Ascending aorta (tissue), 2 donors: ENCODE results near the gene PSENEN. TPM values are rescaled to one million over a fixed set of nuclear protein-coding genes. Genes with fewer than 3 reads are reported as not detected.
"Not testable (repeated sequence)": the region's sequence is repeated elsewhere in the genome, so short reads cannot be mapped to it uniquely, and the experiment has no call there.

ENCODE experiments used
- DNase-seq, 2 donors: peaks; one replicate each; pipeline ENCODE4 v3.0.0-alpha.2; 2019; ENCODE audit warnings: low spot score in 2 of 2
- H3K27ac ChIP-seq, 2 donors: fragments of 200-600 bp; sonication (generic); one replicate each; pipeline ENCODE4 v1.5.1; 2016 to 2017; ENCODE audit warnings: mild to moderate bottlenecking in 1 of 2
- H3K27me3 ChIP-seq: fragments of 200-600 bp; sonication (generic); one replicate; pipeline ENCODE4 v1.5.1; 2017
- H3K36me3 ChIP-seq, 2 donors: fragments of 200-600 bp; sonication (generic); one replicate each; pipeline ENCODE4 v1.5.1; 2016
- H3K4me1 ChIP-seq, 2 donors: fragments of 200-600 bp; sonication (generic); one replicate each; pipeline ENCODE4 v1.5.1; 2016 to 2017; ENCODE audit warnings: mild to moderate bottlenecking in 1 of 2
- H3K4me3 ChIP-seq, 2 donors: fragments of 200-600 bp; sonication (generic); one replicate each; pipeline ENCODE4 v1.5.1; 2016 to 2017; ENCODE audit warnings: mild to moderate bottlenecking in 1 of 2
- H3K9me3 ChIP-seq, 2 donors: fragments of 200-600 bp; sonication (generic); one replicate each; pipeline ENCODE4 v1.5.1; 2016
- intact Hi-C: fragments of 100-400 bp; cut with DNase I; formaldehyde crosslinking; loops from one replicate; pipeline ENCODE4 v1.15.1; 2023
- total RNA-seq: library from RNA; depleted of rRNA; stranded (reverse); fragments of >200 nt; gene quantifications from one replicate; pipeline ENCODE4 v1.1.0, GENCODE V29; 2016
- TF ChIP-seq, protein P1 (sequence below), 3 experiments: fragments of 200-600 bp in 2 of 3; fragments of 450-650 bp in 1 of 3; sonication (generic) in 2 of 3; IDR thresholded peaks; one replicate each; pipeline ENCODE4 v1.5.1; 2016 to 2019; ENCODE audit warnings: antibody characterized with exemption in 3 of 3, mild to moderate bottlenecking in 1 of 3, moderate library complexity in 1 of 3

Gene PSENEN
- total RNA-seq, 1 donor from 2014 or later = 110 TPM

DNA sequence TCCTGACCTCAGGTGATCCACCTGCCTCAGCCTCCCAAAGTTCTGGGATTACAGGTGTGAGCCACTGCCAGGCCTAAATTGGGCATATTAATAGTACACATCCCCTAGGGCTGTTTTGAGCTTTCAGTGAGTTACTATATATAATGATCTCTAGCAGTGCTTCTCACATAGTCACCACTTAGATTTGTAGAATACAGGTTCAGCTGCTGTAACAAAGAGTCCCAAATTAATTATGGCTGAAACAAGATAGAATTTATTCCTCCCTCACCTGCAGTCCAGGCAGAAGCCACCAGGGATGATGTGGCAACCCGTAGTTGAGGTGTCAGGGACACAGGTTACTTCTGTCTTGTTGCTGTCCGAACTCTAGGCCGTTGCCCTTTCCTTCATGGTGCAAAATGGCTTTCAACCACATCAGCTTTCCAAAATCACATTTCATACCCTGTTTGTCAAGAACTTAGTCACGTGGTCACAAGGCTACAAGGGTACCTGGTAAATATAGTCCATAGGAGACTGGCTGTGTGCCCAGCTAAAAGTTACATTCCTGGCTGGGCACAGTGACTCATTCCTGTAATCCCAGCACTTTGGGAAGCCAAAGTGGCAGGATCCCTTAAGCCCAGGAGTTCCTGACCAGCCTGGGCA lies 15.4 kb downstream of the PSENEN start:
- Histone ChIP-seq H3K36me3 (peaks cover 28 to 34% of the 10 kb centered on the region in 2 donors), H3K4me3 (no peak overlapping the region), H3K9me3 (no peaks in the 10 kb centered on the region), H3K27ac (no peak overlapping the region), H3K4me1 (peaks cover 6 to 12% of the 10 kb centered on the region in 2 donors), H3K27me3 (no peaks in the 10 kb centered on the region)
- TF ChIP-seq, protein P1, sequence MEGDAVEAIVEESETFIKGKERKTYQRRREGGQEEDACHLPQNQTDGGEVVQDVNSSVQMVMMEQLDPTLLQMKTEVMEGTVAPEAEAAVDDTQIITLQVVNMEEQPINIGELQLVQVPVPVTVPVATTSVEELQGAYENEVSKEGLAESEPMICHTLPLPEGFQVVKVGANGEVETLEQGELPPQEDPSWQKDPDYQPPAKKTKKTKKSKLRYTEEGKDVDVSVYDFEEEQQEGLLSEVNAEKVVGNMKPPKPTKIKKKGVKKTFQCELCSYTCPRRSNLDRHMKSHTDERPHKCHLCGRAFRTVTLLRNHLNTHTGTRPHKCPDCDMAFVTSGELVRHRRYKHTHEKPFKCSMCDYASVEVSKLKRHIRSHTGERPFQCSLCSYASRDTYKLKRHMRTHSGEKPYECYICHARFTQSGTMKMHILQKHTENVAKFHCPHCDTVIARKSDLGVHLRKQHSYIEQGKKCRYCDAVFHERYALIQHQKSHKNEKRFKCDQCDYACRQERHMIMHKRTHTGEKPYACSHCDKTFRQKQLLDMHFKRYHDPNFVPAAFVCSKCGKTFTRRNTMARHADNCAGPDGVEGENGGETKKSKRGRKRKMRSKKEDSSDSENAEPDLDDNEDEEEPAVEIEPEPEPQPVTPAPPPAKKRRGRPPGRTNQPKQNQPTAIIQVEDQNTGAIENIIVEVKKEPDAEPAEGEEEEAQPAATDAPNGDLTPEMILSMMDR (IDR thresholded peaks at IDR 0.05) = no peak
- DNase-seq = no peak
- intact Hi-C loops = no loop called here

DNA sequence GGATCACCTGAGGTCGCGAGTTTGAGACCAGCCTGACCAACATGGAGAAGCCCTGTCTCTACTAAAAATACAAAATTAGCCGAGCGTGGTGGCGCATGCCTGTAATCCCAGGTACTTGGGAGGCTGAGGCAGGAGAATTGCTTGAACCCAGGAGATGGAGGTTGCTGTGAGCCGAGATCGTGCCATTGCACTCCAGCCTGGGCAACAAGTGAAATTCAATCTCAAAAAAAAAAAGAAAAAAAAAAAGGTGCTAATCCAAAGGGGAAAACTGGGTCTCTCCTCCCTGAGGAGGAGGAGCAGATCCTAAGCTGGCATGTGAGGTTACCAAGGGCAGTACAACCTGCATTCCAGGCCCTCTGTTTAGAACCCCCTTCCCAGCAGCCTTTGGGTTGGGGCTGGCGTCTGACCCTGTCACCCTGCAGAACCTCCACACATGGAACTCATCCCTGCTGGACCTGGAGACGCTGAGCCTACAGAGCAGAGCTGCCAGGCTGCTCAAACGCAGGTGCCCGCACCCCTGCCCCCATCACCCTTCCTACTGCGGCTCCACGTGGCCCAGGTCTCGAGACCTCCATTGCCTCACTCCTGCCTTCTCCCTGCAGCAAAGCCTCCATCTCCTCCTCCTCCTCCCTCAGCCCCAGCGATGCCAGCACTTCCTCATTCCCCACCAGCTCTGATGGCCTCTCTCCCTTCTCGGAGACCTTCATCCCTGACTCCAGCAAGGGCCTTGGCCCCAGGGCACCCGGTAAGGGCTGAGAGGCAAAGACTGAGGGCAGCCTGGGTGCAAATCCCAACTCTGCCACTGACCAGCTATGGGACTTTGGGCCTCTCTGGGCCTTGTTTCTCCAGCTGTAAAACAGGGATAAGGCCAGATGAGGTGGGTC lies 19.2 kb downstream of the PSENEN start:
- no peaks in the 10 kb centered on the region for H3K27me3 ChIP-seq
- H3K27ac ChIP-seq = no peak overlapping the region
- TF ChIP-seq, protein P1 (IDR thresholded peaks at IDR 0.05) = no peak
- no peak overlapping the region for H3K4me3 ChIP-seq
- peaks cover 32 to 34% of the 10 kb centered on the region in 2 donors for H3K36me3 ChIP-seq
- no peaks in the 10 kb centered on the region for H3K9me3 ChIP-seq
- H3K4me1 ChIP-seq = no peaks in the 10 kb centered on the region
- DNase-seq = no peak
- intact Hi-C loops = no loop called here

DNA sequence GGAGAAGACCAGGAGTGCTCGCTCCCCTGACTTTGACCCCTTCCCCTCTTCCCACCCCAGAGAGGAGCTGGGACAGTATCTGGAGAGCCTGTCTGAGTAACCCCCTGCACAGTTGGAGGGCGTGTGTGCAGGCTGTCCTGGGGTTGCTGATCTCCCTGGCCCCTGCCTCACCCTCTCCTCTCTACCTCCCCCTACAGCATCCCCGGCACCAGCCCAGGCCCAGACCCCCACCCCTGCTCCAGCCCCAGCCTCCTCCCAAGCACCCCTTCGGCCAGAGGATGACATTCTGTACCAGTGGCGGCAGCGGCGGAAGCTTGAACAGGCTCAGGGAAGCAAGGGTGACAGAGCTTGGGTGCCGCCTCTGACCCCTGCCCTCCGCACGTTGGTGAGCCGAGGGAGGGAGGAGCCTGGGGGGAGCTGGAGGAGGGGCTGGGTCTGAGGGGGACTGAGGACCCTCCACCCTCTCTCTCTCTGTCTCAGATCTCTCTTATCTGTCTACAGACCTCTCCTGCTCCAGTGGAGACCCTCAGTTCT lies 21.2 kb downstream of the PSENEN start:
- peaks cover 29 to 32% of the 10 kb centered on the region in 2 donors for H3K36me3 ChIP-seq
- no peak overlapping the region for H3K27ac ChIP-seq

DNA sequence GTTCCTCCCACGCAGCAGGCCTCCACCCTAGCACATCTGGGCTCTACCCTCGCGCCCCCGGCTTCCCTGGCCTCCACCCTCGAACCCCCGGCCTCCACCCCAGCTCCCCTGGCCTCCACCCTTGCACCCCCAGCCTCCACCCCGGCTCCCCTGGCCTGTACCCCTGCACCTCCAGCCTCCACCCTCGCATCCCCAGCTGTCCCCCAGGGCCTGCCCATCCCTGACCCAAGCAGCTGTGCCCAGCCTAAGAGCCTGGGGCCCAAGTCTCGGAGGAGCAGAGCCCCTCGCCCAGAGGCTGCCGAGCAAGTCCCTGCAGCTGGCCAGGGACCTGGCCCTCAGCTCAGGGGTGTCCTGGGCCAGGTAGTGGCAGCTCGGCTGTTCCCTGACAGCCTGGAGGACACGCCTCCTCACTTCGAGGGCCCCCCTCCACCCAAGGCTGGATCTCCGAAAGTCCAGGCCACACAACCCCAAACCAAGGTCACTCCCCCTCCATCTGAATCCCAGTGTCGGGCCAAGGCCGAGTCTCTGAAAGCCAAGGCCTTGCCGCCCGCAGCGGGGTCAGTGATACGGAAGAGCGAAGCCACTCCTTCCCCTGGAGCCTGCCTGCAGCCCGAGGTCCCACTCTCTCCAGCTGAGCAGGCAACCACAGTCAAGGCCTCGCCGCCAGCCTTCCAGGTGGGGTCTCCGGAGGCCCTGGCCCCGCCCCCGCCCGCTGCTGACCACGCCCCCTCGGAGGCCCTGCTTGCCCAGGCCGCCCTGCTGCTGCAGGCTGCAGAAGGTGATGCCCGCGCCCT lies 22.0 kb downstream of the PSENEN start:
- no peaks in the 10 kb centered on the region for H3K27me3 ChIP-seq
- no peak for DNase-seq
- H3K4me1 ChIP-seq = no peaks in the 10 kb centered on the region
- intact Hi-C loops = no loop called here
- H3K9me3 ChIP-seq = no peaks in the 10 kb centered on the region
- TF ChIP-seq, protein P1 (IDR thresholded peaks at IDR 0.05) = no peak
- no peak overlapping the region for H3K27ac ChIP-seq
- H3K4me3 ChIP-seq = no peak overlapping the region
- peaks cover 22 to 27% of the 10 kb centered on the region in 2 donors for H3K36me3 ChIP-seq

More for the DNA sequence above, 21.2 kb downstream of the PSENEN start:
- Histone ChIP-seq H3K9me3 (no peaks in the 10 kb centered on the region), H3K4me1 (no peaks in the 10 kb centered on the region), H3K27me3 (no peaks in the 10 kb centered on the region), H3K4me3 (no peak overlapping the region)
- intact Hi-C loops = no loop called here
- DNase-seq = no peak
- TF ChIP-seq, protein P1 (IDR thresholded peaks at IDR 0.05) = no peak

DNA sequence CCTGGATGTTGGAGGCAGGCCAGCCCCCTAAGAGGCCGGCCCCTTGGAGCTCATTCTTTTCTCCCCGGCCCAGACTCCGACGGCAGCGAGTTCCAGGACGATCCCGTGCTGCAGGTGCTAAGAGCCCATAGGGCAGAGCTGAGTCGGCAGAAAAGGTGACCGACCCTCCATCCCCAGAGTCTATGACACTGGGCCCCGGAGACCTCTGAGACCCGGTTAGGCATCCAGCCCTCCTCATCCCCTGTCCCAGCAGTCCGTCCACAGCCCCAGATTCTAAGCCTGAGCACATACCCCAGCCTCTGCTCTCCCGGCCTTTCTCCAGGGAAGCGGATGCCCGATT lies 22.6 kb downstream of the PSENEN start:
- intact Hi-C loops = no loop called here

DNA sequence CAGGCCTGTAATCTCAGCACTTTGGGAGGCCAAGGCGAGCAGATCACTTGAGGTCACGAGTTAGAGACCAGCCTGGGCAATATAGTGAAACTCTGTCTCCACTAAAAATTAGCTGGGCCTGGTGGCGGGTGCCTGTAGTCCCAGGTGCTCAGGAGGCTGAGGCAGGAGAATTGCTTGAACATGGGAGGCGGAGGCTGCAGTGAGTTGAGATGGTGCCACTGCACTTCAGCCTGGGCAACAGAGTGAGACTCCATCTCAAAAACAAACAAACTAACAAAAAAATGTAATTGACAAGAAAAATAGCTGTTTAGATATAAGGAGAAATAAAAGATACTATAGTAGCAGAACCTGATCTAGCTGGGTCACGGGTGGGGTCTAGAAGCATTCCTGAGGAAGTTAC lies 26.9 kb downstream of the PSENEN start:
- DNase-seq, H3K27me3 ChIP-seq, H3K36me3 ChIP-seq, H3K27ac ChIP-seq, H3K4me3 ChIP-seq, H3K9me3 ChIP-seq: not testable (repeated sequence)
- peaks cover 5 to 14% of the 10 kb centered on the region in 2 donors for H3K4me1 ChIP-seq
- intact Hi-C loops = loop anchor here (10.0 kb wide), 1 partner anchor 122 kb away; no protein-coding TSS in a partner anchor

More for the DNA sequence above, 22.6 kb downstream of the PSENEN start:
- Histone ChIP-seq H3K4me3 (no peak overlapping the region), H3K9me3 (no peaks in the 10 kb centered on the region), H3K36me3 (peaks cover 19 to 25% of the 10 kb centered on the region in 2 donors), H3K27me3 (no peaks in the 10 kb centered on the region), H3K4me1 (no peaks in the 10 kb centered on the region), H3K27ac (no peak overlapping the region)
- TF ChIP-seq, protein P1 (IDR thresholded peaks at IDR 0.05) = no peak
- no peak for DNase-seq
